HepG2 (cell line): ENCODE results near the gene SEMA3E. TPM values are rescaled to one million over a fixed set of nuclear protein-coding genes. Genes with fewer than 3 reads are reported as not detected.

Source experiments
- ATAC-seq: fragments of 200-7000 bp; cut with Tn5 transposase; 3 replicates; pipeline ENCODE4 v1.9.1; 2020; ENCODE audit warnings: mild to moderate bottlenecking, moderate library complexity
- BruUV-seq: library from RNA; stranded (reverse); fragments of 400-500 nt; replicated peaks from 2 replicates; lab custom pipeline; 2021; lab: Mats Ljungman, UMichigan
- CTCF ChIA-PET: fragments of 300-600 bp; formaldehyde crosslinking; extraction: SDS; loops from one replicate; lab custom pipeline; 2021; ENCODE audit warnings: low total read pairs, inconsistent platforms, low intra/inter-chr PET ratio; lab: Yijun Ruan, JAX
- POLR2A ChIA-PET: fragments of 350-600 bp; sonication (Branson Sonifier 250); formaldehyde crosslinking; loops from one replicate; lab custom pipeline; 2020; ENCODE audit warnings: antibody characterized with exemption, inconsistent platforms; lab: Yijun Ruan, JAX
- DNase-seq: peaks from one replicate; pipeline ENCODE4 v3.0.0-alpha.2; 2015; ENCODE audit warnings: low spot score
- FAIRE-seq: peaks from 3 replicates; lab custom pipeline; 2011; peaks lifted over from hg19 to GRCh38; lab: Jason Lieb, UNC
- H2AFZ ChIP-seq: one replicate; pipeline ENCODE4 v1.6.1; 2011; ENCODE audit warnings: low read length, inconsistent platforms
- H3K27ac ChIP-seq: fragments of 300-600 bp; 3 replicates; pipeline ENCODE4 v1.8.0; 2011; ENCODE audit warnings: mixed run types, mild to moderate bottlenecking, mixed read lengths, low read length, inconsistent platforms; ENCODE audit not compliant: insufficient read depth; ENCODE audit errors: extremely low read length
- H3K27me3 ChIP-seq, 2 experiments: fragments of 200-600 bp in 1 of 2; 2 replicates in 1 of 2; 3 replicates in 1 of 2; pipeline versions ENCODE4 v1.6.0 to v1.8.0; 2011; ENCODE audit warnings: low read length in 2 of 2, mild to moderate bottlenecking in 2 of 2, moderate library complexity in 2 of 2, inconsistent platforms in 1 of 2; ENCODE audit not compliant: insufficient read depth in 2 of 2, control insufficient read depth in 1 of 2
- H3K36me3 ChIP-seq, 2 experiments: fragments of 200-600 bp in 1 of 2; replicated peaks in 1 of 2; 2 replicates in 1 of 2; 3 replicates in 1 of 2; pipeline versions ENCODE4 v1.5.1 to v1.8.0; 2011; ENCODE audit warnings: low read length in 2 of 2, inconsistent platforms in 1 of 2; ENCODE audit not compliant: insufficient read depth in 2 of 2, control insufficient read depth in 1 of 2
- H3K4me1 ChIP-seq: 2 replicates; pipeline ENCODE4 v1.5.1; 2012; ENCODE audit warnings: low read length, inconsistent platforms; ENCODE audit not compliant: insufficient read depth
- H3K4me2 ChIP-seq: 2 replicates; pipeline ENCODE4 v1.6.0; 2011; ENCODE audit warnings: low read depth, low read length, inconsistent platforms
- H3K4me3 ChIP-seq, 3 experiments: fragments of 200-600 bp in 1 of 3; sonication (generic), shearing (Covaris generic) in 1 of 3; replicated peaks in 1 of 3; 2 replicates each; pipeline ENCODE4 v1.5.1; 2011 to 2016; ENCODE audit warnings: low read length in 3 of 3, inconsistent platforms in 2 of 3, low read depth in 2 of 3, mild to moderate bottlenecking in 2 of 3, control low read depth in 1 of 3, mixed read lengths in 1 of 3; ENCODE audit not compliant: insufficient read depth in 1 of 3
- H3K79me2 ChIP-seq: one replicate; pipeline ENCODE4 v1.6.1; 2011; ENCODE audit warnings: low read length, inconsistent platforms; ENCODE audit not compliant: insufficient read depth
- H3K9ac ChIP-seq: 2 replicates; pipeline ENCODE4 v1.6.0; 2011; ENCODE audit warnings: mild to moderate bottlenecking, low read depth, low read length, inconsistent platforms; ENCODE audit not compliant: insufficient read depth
- H3K9me3 ChIP-seq: 2 replicates; pipeline ENCODE4 v1.5.1; 2012; ENCODE audit warnings: mild to moderate bottlenecking, low read length
- H4K20me1 ChIP-seq: 2 replicates; pipeline ENCODE4 v1.6.0; 2011; ENCODE audit warnings: inconsistent platforms, mild to moderate bottlenecking, low read length, moderate library complexity; ENCODE audit not compliant: insufficient read depth
- ARNT ChIP-seq: fragments of 450-650 bp; IDR thresholded peaks from 2 replicates; pipeline ENCODE4 v1.6.1; 2017
- KDM3A ChIP-seq: IDR thresholded peaks from 2 replicates; pipeline ENCODE4 v1.6.1; 2018; ENCODE audit warnings: low read depth, missing compliant biosample characterization
- KLF11 ChIP-seq: IDR thresholded peaks from 2 replicates; pipeline ENCODE4 v1.6.1; 2016; ENCODE audit warnings: missing compliant biosample characterization
- ZBTB1 ChIP-seq: sonication (generic); formaldehyde crosslinking; IDR thresholded peaks from 2 replicates; pipeline ENCODE4 v1.4.0; 2020; ENCODE audit warnings: missing genetic modification reagents, borderline replicate concordance
- ZBTB20 ChIP-seq: sonication (generic); formaldehyde crosslinking; IDR thresholded peaks from 2 replicates; pipeline ENCODE4 v1.8.1; 2023; ENCODE audit warnings: missing genetic modification reagents, low read depth, mild to moderate bottlenecking, borderline replicate concordance
- ZNF543 ChIP-seq: sonication (generic); formaldehyde crosslinking; IDR thresholded peaks from 2 replicates; pipeline ENCODE4 v1.4.0; 2020; ENCODE audit warnings: mild to moderate bottlenecking, missing genetic modification reagents
- WGBS: methylation state at CpG from one replicate; pipeline ENCODE4 v1.1.6; 2017; ENCODE audit warnings: low lambda C conversion rate; 5-methylcytosine and 5-hydroxymethylcytosine counted together
- in situ Hi-C: cut with HindIII; loops from 2 replicates; pipeline ENCODE4 v1.10.0; 2017; ENCODE audit warnings: low pct_unique_long_range_greater_than_20kb; ENCODE audit not compliant: extremely low pct_ligation_motif_present
- intact Hi-C: fragments of 100-400 bp; cut with micrococcal nuclease; formaldehyde crosslinking; loops from one replicate; pipeline ENCODE4 v1.10.0; 2022; ENCODE audit not compliant: unreplicated experiment
- polyA plus RNA-seq, 8 experiments: library from polyadenylated mRNA; depleted of rRNA in 3 of 8; stranded (reverse) in 7 of 8; unstranded in 1 of 8; fragments of >200 nt; fragmentation: Illumina TruSeq in 4 of 8; extraction: Trizol in 4 of 8; gene quantifications; 2 replicates each; pipeline versions ENCODE4 v1.2.1 to v1.2.3, GENCODE V29; 2011 to 2016; ENCODE audit warnings: low read depth in 4 of 8, missing spikeins in 1 of 8, mixed read lengths in 1 of 8; ENCODE audit not compliant: insufficient read depth in 1 of 8
- total RNA-seq, 5 experiments: library from RNA; depleted of rRNA; stranded (reverse); fragments of >200 nt; fragmentation: Illumina TruSeq; extraction: Trizol; gene quantifications; 2 replicates each; pipeline ENCODE4 v1.2.3, GENCODE V29; 2016; ENCODE audit warnings: low read depth in 1 of 5
- TF ChIP-seq, protein P1 (sequence below): sonication (generic); formaldehyde crosslinking; IDR thresholded peaks from 2 replicates; pipeline ENCODE4; 2020; ENCODE audit warnings: missing genetic modification reagents, mild to moderate bottlenecking, borderline replicate concordance
- TF ChIP-seq, protein P2 (sequence below): sonication (generic); formaldehyde crosslinking; IDR thresholded peaks from 2 replicates; pipeline ENCODE4 v1.5.0; 2020; ENCODE audit warnings: mild to moderate bottlenecking, low read depth, missing genetic modification reagents, borderline replicate concordance

Gene SEMA3E
- total and polyA plus RNA-seq, 2 of the 13 experiments (the other 11 are each of a cell fraction or from before 2014, with no cell fraction given), result not detected

DNA sequence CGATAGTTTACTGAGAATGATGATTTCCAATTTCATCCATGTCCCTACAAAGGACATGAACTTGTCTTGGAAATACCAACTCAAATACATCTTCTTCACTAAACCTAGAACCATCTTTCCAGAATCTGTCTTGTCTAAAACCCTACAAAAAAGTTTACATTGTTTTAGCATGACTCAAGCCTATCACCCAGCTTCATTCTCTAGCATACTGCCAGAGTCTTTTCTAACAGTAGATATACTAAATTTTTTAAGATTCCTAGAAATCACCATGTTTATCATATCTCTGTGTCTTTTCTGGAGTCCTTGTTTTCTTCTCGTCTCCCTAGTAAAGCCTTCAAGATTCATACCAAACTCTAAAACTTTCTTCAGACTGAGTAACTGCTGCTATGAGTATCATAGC lies 129.7 kb downstream of the SEMA3E start:
- intact Hi-C loops, result no loop called here
- POLR2A ChIA-PET, result no interaction called here
- FAIRE-seq (no peak), ATAC-seq (no peak), DNase-seq (no peak)
- Histone ChIP-seq H3K79me2 (no peaks in the 10 kb centered on the region), H3K4me1 (no peaks in the 10 kb centered on the region), H3K4me2 (no peak overlapping the region), H3K27ac (no peak overlapping the region), H3K4me3 (no peak overlapping the region), H3K27me3 (no peaks in the 10 kb centered on the region; a peak in 1 of 5 replicates), H2AFZ (no peak overlapping the region)
- WGBS, result 43% methylated on average over 2 of the region's 2 CpGs
- TF ChIP-seq ZBTB1 (CRISPR knock-in tag), result no peak
- TF ChIP-seq, protein P1, sequence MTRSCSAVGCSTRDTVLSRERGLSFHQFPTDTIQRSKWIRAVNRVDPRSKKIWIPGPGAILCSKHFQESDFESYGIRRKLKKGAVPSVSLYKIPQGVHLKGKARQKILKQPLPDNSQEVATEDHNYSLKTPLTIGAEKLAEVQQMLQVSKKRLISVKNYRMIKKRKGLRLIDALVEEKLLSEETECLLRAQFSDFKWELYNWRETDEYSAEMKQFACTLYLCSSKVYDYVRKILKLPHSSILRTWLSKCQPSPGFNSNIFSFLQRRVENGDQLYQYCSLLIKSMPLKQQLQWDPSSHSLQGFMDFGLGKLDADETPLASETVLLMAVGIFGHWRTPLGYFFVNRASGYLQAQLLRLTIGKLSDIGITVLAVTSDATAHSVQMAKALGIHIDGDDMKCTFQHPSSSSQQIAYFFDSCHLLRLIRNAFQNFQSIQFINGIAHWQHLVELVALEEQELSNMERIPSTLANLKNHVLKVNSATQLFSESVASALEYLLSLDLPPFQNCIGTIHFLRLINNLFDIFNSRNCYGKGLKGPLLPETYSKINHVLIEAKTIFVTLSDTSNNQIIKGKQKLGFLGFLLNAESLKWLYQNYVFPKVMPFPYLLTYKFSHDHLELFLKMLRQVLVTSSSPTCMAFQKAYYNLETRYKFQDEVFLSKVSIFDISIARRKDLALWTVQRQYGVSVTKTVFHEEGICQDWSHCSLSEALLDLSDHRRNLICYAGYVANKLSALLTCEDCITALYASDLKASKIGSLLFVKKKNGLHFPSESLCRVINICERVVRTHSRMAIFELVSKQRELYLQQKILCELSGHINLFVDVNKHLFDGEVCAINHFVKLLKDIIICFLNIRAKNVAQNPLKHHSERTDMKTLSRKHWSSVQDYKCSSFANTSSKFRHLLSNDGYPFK, result no peak
- TF ChIP-seq ZBTB20 (CRISPR knock-in tag), result no peak
- TF ChIP-seq ZNF543, result no peak
- TF ChIP-seq KLF11 (CRISPR knock-in tag), result no peak
- no peak for TF ChIP-seq ARNT
- no peak for TF ChIP-seq KDM3A (CRISPR knock-in tag)
- TF ChIP-seq, protein P2, sequence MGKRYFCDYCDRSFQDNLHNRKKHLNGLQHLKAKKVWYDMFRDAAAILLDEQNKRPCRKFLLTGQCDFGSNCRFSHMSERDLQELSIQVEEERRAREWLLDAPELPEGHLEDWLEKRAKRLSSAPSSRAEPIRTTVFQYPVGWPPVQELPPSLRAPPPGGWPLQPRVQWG (CRISPR knock-in tag), result no peak
- TF ChIP-seq, all 625 proteins: peak for 0
- no peaks in the 10 kb centered on the region for H4K20me1 ChIP-seq
- in situ Hi-C loops, result no loop called here
- H3K36me3 ChIP-seq, result no peaks in the 10 kb centered on the region
- H3K9ac ChIP-seq, result no peak overlapping the region
- H3K9me3 ChIP-seq, result no peaks in the 10 kb centered on the region
- no TSS peak for BruUV-seq
- CTCF ChIA-PET, result no interaction called here
